ENCODE results near the gene L3MBTL1.

The L3MBTL1 gene

DNA sequence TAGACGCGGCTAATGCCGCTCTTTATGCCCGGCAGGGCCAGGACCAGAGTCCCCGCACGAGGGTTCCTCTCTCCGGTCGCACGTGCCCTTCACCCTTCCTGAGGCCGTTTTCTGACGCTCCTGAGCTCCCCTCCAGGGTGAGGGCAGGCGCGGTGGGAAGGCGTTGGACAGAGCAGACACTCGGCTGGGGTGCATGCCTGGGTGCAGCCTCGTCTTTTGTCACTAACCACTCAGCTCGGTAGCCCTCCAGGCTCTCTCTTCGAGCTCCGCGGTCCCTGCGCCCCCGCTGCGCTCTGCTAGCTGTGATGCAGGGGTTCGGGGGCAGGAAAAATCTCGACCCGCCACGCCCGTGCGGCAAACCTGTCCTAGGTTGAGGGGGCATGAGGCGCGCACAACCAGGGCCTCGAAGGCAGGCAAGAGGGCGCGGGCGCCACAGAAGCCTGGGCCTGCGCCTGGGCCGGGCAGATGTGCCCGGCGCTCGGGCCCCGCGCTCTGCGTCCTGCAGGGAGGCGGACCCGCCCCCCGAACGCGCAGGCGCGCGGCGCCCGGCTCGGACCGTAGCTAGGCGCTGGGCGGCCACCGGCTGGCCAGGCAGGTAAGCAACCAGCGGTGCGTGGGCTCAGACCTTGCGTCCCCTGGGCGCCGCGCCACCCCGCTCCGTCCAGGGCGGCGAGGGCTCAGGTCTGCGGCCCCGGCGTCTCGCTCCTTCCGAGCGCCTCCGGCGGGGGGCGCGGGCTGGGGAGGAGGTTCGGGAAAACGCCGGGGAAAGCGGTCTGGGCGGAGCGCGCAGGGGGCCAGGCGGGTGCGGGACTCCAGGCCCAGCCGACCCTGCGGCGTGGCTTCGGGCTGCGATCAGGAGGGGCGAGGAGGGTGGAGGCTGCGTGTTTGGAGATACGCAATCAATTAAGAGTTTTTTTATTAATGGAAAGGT is at the start of gene L3MBTL1:
Gene L3MBTL1, plus strand, starts transcription at position 548 of the 931 bp plus-strand sequence. CDS start 5,807 bp downstream, outside the sequence.
- H3K4me3 ChIP-seq (ENCODE audit: low read depth, low read length): peak within 1 kb of the TSS; percentile 58

GRCh38 chr20:43458422-43458924 is 49.0 kb upstream of the L3MBTL1 start:
- H3K4me3 ChIP-seq (ENCODE audit: low read depth, low read length): peak overlapping the region; percentile 93

- H3K4me3 ChIP-seq (ENCODE audit: low read depth, low read length): peak overlapping the region; percentile 93
These were observed 48.2 kb upstream of the L3MBTL1 start for GRCh38 chr20:43459022-43459942.

DNA sequence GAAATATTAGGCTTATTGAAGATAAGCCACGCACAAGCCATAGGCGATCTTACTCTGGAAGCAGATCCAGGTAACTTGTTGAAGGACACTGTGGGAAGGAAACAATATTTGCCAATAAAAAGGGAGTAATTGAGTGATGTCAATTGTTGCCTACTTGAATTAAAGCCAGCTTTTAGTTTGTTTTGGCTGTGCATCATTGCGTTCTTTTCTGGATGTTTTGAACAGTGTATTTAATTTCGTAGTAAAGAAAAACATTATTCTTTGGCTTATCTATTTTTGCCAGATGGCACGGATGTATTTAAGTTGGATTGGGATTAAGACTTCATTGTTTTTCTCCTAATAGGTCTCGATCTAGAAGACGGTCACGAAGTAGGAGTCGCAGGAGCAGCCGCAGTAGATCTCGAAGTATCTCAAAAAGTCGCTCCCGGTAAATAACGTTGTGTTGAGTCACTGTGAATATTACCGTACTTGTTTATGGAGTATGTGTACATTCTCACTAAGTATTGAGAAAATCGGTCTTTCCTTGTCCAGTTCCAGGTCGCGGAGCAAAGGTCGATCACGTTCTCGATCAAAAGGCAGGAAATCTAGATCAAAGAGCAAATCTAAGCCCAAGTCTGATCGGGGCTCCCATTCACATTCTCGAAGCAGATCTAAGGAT is 47.2 kb upstream of the L3MBTL1 start:
- H3K4me3 ChIP-seq (ENCODE audit: low read depth, low read length): no peak overlapping the region

DNA sequence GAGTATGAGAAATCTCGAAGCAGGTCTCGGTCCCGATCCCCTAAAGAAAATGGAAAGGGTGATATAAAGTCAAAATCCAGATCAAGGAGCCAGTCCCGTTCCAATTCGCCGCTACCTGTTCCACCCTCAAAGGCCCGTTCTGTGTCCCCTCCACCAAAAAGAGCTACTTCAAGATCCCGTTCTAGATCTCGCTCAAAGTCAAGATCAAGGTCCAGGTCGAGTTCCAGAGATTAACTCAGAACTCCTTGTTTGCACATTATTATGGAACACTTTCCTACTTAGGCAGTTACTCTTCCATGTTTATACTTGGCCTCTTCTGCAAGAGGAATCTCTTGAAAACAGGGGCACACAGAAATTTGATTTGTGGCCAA is 46.7 kb upstream of the L3MBTL1 start:
- no peak overlapping the region for H3K4me3 ChIP-seq (ENCODE audit: low read depth, low read length)

GRCh38 chr20:43461894-43462659 is 45.4 kb upstream of the L3MBTL1 start:
- no peak overlapping the region for H3K4me3 ChIP-seq (ENCODE audit: low read depth, low read length)

DNA sequence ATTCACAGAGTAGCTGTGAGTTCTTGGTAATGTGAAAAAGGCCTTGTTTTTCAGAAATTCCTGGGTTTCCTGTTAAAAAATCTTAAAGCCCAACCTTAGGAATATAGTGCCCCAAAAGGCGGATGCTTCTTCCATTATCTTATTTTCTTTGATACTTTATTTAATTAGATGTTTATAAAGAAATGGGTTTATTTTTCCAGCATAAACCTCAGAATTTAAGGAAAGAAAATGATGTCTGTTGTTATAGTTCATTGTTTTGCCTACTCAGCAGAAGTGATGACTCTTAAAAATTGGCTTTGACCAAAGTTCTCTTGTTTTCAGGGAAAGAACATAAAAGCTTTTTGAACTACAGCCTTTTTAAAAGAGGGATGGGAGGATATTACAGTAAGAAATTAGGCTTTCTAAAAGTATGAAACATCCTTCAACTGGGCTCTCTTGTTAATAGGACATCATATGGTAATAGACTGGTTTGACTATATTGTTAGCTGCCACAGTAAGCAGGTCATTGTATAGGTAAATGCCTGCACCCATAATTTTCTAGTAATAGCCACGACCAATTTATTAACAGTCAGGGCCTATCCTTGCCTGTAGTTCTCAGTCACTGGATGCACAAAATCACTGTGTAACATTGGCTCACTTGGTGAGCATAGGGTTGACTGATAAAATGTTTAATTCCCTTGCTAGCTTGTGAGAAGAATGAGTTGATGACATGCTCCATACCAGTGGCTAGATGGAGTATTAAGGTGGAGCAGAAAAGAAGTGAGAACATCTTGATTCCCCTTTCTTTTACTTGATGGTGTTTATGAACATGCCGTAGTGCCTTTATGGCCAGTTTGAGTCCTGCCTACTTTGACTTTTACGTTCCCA is 44.6 kb upstream of the L3MBTL1 start:
- H3K4me3 ChIP-seq (ENCODE audit: low read depth, low read length): no peak overlapping the region

DNA sequence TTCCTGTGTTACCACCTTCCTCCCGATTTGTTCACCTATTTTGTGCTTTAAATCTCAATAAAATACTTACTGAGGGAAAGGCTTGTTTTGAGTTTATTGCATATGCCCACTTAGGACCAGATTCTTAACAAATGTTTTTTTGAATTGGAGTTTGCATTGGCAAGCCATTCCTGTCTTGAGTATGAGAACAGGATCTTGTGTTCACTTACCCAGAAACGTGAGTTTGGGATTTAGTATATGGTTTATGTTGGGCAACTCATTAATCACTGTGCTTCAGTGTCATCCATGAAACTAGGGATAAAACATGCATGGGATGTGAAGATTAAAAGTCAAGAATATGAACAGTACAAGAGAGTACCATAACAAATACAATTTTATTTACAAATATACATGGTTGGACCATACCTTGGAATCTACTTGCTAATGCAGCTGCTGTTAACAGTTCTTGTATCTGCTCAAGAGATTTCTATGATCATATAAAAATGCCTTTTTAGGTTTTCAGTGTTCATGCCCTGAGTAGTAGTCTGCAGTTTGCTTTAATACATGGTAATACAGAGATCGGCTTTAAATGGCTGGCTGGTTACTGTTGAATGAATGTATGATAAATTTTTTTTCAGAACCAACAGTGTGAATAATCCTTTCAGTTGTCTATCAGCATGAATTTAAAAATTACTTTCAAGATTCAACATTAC is 43.8 kb upstream of the L3MBTL1 start:
- H3K4me3 ChIP-seq (ENCODE audit: low read depth, low read length): no peak overlapping the region

- H3K4me3 ChIP-seq (ENCODE audit: low read depth, low read length): no peak overlapping the region
These were observed 43.2 kb upstream of the L3MBTL1 start for GRCh38 chr20:43464219-43464790.

- H3K4me3 ChIP-seq (ENCODE audit: low read depth, low read length): no peak overlapping the region
These were observed 41.9 kb upstream of the L3MBTL1 start for GRCh38 chr20:43465625-43465943.

DNA sequence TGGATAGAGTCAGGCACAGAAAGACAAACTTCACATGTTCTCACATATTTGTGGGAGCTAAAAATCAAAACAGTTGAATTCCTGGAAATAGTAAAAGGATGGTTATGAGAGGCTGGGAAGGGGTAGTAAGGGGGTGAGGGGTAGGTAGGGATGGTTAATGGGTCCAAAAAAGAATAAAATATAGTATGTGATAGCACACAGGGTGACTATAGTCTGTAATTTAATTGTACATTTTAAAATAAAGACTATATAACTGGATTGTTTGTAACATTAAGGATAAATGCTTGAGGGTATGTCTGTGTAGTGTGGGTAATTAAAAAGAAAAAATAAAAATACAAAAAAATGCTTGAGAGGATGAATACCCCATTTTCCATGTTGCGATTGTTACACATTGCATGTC is 39.9 kb upstream of the L3MBTL1 start:
- H3K4me3 ChIP-seq (ENCODE audit: low read depth, low read length): no peak overlapping the region

GRCh38 chr20:43472671-43473380 is 34.7 kb upstream of the L3MBTL1 start:
- H3K4me3 ChIP-seq (ENCODE audit: low read depth, low read length): no peak overlapping the region

- H3K4me3 ChIP-seq (ENCODE audit: low read depth, low read length): no peak overlapping the region
These were observed 34.2 kb upstream of the L3MBTL1 start for GRCh38 chr20:43473381-43473704.

GRCh38 chr20:43477193-43477592 is 30.3 kb upstream of the L3MBTL1 start:
- H3K4me3 ChIP-seq (ENCODE audit: low read depth, low read length): no peak overlapping the region

DNA sequence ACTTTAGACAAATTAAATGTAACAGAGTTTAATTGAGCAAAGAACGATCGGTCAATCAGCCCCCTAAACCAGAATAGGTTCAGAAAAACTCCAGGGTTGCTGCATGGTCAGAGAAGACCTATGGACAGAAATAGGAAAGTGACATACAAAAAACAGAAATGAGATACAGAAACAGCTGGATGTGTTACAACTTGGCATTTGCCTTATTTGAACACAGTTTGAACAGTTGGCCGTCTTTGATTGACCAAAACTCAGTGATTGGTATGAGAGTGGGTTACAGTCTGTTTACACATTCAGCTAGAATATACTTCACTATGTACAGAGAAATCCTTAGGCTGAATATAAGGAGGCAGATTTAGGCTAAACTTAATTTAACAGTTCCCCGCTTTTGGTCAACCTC is 29.9 kb upstream of the L3MBTL1 start:
- no peak overlapping the region for H3K4me3 ChIP-seq (ENCODE audit: low read depth, low read length)

- no peak overlapping the region for H3K4me3 ChIP-seq (ENCODE audit: low read depth, low read length)
These were observed 17.5 kb upstream of the L3MBTL1 start for GRCh38 chr20:43490038-43490437.

GRCh38 chr20:43492101-43492500 is 15.4 kb upstream of the L3MBTL1 start:
- H3K4me3 ChIP-seq (ENCODE audit: low read depth, low read length): no peak overlapping the region

DNA sequence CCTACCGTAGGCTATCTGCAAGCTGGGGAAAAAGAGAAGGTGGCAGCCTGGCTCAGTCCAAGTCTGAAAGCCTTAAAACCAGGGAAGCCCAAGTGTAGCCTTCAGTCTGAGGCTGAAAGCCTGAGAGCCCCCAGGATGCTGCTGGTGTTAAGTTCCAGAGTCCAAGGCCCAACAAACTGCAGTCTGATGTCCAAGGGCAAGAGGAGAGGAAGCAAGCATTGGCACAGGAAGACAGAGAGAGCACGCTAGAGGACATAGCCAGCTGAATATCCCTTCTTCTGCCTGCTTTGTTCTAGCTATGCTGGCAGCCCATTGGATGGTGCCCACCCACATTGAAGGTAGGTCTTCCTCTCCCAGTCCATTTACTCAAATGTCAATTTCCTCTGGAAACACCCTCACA is 12.1 kb upstream of the L3MBTL1 start:
- H3K4me3 ChIP-seq (ENCODE audit: low read depth, low read length): no peak overlapping the region
